Measurements from ENCODE around the gene TADA1.

DNA sequence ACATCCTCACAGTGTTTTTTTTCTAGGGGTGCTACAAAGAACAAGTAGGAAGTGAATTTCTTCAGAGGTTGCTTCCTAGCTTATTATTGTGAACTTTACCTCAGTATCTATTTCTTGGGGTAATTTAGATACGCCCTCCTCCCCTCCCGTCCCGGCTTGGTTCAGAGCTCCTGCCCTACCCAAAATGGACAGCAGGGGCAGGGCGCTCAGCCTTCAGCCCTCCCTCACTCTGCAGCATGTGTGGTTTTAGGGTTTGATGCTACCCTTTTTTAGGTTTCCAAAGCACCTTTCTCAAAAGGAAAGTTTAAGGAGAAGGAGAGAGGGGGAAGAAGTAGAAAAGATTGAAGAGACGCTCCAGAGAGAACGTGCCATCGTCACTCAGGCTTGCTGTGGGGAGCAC lies 53.7 kb downstream of the TADA1 start:
- no peak for TF ChIP-seq EZH2phosphoT487 (IDR thresholded peaks at IDR 0.05; ENCODE audit: borderline replicate concordance, low read depth)
- no peak for TF ChIP-seq GABPA (IDR thresholded peaks at IDR 0.05; ENCODE audit: low read depth)
- no peak for TF ChIP-seq POLR2AphosphoS5 (IDR thresholded peaks at IDR 0.05; ENCODE audit: low read depth, low read length)

Data from SK-N-SH (cell line).